WI38 (cell line): ENCODE measurements around the gene EPN2.
"Not testable (repeated sequence)": the region's sequence is repeated elsewhere in the genome, so short reads cannot be mapped to it uniquely, and the experiment has no call there.

Experiments used
- H3K4me3 ChIP-seq: 2 replicates; pipeline ENCODE4 v1.5.1; 2011; ENCODE audit warnings: low read depth, mild to moderate bottlenecking, control low read depth, low read length

Gene EPN2

DNA sequence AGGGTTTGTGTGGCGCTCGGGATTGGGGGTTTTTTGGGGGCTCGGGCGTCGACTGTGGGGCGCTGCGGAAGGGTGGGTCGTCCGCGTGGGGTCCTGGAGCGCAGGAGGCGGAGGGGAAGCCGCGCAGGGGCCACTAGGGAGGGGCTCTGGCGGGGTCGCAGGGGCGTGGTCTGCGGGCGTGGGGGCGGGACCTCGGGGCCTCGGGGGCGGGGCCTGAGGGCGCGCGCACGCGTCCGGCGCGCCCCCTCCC, at the start of gene EPN2:
Gene EPN2, plus strand, starts transcription at position 228 of the 250 bp plus-strand sequence. CDS start 45,754 bp downstream, outside the sequence.
- peak within 1 kb of the TSS; percentile 95 for H3K4me3 ChIP-seq

DNA sequence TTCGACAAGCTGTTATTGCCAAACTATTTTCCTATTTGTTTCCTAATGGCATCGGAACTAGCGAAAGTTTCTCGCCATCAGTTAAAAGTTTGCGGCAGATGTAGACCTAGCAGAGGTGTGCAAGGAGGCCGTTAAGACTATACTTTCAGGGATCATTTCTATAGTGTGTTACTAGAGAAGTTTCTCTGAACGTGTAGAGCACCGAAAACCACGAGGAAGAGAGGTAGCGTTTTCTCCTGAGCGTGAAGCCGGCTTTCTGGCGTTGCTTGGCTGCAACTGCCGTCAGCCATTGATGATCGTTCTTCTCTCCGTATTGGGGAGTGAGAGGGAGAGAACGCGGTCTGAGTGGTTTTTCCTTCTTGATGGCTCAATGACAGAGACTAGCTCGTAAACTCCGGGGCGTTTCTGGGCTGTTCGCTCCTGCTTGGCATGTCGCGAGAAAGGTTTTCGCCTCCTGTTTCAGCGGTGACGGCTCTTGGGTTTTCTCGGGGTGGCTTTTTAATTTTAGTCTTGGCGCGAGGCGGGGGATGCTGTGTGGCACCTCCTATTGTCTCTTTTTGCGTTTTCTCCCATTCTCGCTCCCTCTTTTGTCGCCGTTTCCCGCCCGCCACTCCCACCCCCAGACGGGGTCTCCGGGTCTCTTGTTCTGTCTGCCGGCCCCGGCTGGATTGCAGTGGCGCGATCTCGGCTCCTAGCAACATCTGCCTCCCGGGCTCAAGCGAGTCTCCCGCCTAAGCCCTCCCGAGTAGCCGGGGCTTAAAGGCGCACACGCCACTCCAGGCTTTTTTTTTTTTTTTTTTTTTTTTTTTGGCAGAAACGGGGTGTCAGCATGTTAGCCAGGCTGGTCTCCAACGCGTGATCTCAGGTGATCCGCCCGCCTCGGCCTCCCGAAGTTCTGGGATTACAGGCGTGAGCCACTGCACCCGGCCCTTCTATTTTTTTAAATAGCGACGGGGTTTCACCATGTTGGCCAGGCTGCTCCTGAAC, 49.0 kb upstream of the EPN2 start:
- not testable (repeated sequence) for H3K4me3 ChIP-seq

DNA sequence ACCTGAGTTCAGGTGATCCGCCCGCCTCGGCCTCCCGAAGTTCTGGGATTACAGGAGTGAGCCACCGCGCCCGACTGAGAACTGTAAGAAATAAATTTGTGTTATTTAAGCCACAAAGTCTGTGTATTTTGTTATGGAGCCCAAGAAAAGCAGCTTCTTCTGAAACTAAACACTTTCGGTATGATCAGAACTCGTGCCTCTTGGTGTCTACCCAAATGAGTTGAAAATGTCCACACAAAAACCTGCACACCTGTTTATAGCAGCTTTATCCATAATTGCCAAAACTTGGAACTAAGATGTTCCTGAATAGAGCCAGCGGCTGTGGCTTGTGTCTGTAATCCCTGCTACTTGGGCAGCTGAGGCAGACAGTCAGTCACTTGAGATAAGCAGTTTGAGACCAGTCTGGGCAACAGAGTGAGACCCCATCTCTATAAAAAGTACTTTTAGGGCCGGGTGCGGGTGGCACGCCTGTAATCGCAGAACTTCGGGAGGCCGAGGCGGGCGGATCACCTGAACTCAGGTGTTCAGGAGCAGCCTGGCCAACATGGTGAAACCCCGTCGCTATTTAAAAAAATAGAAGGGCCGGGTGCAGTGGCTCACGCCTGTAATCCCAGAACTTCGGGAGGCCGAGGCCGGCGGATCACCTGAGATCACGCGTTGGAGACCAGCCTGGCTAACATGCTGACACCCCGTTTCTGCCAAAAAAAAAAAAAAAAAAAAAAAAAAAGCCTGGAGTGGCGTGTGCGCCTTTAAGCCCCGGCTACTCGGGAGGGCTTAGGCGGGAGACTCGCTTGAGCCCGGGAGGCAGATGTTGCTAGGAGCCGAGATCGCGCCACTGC, 48.1 kb upstream of the EPN2 start:
- not testable (repeated sequence) for H3K4me3 ChIP-seq

DNA sequence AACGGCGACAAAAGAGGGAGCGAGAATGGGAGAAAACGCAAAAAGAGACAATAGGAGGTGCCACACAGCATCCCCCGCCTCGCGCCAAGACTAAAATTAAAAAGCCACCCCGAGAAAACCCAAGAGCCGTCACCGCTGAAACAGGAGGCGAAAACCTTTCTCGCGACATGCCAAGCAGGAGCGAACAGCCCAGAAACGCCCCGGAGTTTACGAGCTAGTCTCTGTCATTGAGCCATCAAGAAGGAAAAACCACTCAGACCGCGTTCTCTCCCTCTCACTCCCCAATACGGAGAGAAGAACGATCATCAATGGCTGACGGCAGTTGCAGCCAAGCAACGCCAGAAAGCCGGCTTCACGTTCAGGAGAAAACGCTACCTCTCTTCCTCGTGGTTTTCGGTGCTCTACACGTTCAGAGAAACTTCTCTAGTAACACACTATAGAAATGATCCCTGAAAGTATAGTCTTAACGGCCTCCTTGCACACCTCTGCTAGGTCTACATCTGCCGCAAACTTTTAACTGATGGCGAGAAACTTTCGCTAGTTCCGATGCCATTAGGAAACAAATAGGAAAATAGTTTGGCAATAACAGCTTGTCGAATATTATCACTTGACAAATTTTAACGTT, 47.3 kb upstream of the EPN2 start:
- H3K4me3 ChIP-seq = not testable (repeated sequence)

DNA sequence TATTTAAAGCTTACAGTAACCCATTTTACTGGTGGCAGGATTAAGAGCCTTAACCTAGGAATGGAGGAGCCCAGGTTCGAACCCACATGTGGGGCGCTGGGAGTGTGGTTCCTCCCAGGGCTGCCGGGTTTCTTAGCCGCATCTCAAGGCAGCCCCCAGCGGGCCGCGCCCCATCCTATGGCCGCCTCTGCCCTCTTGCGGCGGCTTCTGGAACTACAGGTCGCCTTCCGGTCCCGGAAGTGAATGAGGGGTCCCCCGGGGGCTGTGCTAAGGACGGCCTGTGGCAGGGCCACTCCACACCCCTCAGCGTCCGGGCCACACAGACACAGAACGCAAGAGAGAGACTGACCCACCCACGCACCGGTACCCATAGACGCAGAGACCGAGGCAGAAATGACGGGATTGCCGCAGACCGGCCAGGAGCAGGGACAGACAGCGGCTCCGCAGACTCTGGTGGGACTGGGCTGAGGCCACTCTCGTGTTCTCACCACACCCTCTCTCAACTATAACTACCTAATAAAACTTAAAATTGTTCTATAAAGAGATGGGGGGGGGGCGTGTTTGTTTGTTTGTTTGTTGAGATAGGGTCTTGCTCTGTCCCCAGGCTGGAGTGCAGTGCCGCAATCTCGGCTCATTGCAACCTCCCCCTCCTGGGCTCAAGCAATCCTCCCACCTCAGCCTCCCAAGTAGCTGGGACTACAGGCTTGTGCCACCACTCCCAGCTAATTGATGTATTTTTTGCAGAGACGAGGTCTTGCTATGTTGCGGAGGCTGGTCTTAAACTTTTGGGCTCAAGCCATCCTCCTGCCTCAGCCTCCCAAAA, 40.6 kb upstream of the EPN2 start:
- H3K4me3 ChIP-seq = peak overlapping the region; percentile 38

DNA sequence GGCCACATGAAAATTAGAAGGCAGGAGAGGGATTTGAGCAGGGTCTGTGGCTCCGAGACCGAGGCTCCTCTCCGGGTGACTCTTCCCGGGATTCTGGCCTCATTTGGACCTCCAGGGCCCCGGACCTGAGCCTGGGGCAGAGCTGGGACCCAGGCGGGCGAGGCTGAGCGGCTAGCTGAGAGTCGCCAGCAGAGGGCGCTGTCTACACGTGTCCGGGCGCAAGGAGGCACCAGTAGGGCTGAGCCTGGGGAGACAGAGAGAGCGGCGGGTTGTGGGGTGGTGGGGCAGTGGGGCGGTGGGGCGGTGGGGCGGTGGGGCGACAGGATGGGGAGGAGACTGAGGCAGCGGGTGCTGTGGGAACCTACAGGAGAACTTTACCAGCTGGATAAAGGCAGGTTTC, 34.7 kb upstream of the EPN2 start:
- H3K4me3 ChIP-seq = not testable (repeated sequence)

DNA sequence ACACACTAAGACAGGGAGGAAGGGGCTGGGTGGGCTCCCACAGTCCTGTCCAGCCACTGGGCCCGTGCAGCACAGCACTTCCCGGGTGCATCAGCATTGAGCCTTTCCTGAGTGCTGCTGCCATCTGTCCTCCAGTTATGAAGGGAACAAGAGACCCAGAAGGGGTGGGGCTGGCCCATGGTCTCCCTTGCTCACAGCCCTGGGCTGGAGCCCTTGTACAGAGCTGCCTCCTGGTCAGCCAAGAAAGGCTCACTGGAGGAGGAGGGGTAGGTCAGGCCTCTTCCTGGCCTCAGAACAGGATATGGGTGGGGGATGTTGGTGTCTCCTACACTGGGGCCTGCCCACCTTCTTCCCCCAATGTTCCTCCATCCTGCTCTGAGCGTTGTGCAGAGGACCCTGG, 33.7 kb upstream of the EPN2 start:
- not testable (repeated sequence) for H3K4me3 ChIP-seq

DNA sequence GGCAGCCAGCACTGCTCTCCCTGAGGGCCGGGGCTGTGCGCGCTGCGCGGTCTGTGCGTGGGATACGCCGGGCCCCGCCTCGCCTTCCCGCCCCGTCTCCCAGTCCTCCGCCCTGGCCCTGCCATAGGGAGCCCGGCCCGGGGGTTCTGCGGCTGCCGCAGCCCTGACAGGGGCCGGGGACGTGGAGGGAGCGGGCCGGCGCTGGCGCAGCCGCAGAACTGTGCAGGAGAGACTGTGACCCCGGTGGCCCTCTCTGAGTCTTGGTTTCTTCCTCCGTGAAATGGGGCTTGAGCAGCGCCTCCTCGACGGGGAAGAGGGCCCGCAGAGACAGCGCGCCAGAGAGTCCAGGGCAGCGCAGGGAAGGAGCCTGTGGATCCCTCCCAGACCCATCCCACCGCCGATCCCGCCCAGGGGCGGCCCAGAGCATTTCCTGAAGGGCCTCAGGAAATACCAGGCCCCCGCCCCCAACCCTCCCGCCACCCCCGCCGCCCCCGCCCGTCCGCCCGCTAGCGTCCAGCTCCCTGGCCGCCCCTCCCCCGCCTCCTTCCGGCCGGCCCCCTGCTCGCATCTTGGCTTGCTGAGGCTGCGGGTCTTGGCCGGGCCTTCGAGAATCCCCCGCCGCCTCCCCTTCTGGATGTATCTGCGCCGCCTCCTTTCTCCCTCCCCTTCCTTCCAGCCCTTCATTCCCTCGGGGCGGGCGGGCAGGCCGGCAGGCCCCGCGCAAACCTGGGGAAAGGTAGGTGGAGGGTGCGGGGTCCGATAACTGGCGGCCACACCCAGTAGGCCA, 21.9 kb upstream of the EPN2 start:
- H3K4me3 ChIP-seq = not testable (repeated sequence)

DNA sequence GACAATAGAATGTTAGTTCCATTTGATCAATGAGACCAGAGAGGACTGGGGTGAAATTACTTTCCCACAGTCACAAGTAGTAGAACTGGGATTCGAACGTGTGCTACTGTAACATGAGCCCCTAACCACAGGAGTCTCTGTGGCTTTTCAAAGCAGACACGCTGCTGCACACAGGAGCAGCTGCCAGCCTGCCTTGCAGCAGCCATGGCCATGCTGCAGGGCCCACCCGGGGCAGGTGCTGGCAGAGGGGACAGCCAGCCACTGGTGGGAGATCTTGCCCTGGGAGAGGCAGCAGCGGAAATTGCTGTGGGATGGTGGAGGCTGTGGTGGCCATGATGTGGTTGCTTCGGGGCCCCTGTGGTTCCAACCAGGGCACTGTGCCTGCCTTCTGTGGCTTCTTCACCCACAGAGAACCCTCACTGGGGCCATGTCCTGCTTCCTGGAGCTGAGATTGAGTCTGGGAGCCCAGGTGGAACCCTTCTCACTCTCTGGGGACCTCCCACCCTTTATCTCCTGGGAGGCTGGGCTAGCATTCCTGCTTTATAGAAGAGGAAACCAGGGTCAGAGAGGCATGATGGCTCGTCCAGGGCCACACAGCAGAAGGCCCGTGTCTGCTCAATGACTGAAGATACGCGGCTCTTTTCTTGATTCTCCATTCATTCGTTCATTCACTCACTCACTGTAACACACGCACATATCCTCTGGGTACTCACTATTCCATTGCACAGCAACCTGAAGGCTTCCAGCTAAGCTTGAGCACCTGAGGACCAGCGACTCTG, 20.8 kb upstream of the EPN2 start:
- H3K4me3 ChIP-seq = not testable (repeated sequence)

DNA sequence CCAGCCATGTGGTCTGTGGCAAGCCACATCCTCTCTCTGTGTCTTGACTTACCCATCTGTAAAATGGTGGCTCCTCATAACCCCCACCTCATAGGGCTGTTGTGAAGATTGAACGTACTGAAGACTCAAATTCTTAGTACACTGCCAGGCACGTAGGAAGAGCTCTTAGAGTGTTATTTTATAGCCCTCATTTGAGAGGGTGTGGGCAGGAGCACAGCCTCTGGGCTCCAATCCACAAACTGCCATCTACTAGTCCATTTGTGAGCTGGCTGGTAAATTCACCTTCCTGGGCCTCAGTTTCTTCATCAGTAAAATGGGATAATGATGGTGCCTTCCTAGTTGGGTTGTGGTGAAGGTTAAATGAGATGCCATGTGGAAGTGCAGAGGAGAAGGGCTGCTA, 18.3 kb upstream of the EPN2 start:
- not testable (repeated sequence) for H3K4me3 ChIP-seq

DNA sequence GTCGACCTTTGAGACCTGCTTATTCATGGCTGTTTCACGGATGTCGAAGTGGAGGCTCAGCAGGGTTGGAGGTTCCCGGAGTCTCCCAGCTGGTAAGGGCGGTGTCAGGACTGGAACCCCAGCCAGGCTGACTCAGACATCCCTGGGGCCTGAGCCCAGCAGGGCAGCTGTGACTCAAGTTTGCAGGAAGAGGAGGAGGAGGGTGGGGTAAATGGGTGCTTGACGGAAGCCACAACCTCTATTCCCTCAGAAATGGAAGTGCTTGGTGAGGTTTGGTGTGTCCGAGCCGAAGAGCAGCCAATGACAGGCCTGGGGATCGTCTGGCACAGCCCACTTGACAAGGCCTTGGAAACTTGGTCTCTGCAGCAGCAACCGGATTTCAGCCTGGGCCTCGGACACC, 17.8 kb upstream of the EPN2 start:
- not testable (repeated sequence) for H3K4me3 ChIP-seq

DNA sequence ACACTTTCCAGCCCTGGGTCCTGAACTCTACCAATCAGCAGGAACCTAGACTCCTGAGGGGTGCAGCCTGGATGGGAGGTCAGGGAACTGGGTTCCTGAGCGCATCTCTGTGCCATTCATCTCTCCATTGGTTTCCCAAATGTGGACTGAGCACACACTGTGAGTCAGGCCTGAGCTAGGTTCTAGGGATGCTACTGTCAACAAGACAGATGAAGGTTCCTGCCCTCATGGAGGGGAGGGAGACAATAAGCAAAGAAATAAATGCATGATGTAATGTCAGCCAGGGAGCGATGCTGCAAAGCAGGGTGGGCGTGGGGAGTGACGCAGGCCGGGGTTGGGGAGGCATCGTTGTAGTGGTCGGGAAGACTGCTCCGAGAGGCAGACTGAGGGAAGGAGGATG, 17.0 kb upstream of the EPN2 start:
- not testable (repeated sequence) for H3K4me3 ChIP-seq

DNA sequence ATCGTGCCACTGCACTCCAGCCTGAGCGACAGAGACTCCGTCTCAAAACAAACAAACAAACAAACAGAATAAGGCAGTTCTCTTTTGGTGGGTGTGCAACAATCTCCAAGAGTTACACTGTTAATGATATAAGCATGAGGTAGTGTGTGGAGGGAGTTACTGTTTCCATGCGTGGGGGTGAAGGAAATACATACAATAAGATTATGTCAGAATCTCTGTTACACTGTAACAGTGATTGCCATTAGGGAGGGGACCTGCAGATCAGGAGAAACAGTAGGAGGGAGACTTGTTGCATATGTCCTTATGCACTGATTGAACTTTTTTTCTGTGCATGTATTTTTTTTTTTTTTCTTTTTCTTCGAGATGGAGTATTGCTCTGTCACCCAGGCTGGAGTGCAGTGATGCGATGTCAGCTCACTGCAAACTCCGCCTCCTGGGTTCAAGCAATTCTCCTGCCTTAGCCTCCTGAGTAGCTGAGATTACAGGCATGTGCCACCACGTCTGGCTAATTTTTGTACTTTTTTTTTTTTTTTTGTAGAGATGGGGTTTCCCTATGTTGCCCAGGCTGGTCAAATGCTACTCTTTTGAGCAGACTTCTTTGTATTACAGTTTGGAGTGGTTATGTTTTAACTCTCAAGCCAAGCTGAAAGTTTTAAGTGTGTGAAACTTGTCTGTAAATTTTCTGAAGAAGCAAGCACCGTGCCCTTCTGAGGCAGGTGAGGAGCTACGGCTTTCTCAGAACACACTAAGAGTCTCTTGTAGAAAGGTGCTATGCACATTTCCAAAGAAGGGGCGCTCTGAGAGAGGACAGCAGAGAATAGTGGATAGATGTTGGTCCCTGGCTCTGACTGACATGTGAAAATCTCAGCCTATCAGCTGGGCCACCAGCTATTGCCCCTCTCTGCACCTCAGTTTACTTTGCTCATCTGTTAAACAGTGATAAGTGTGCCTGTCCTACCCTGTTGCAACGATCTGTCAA, 10.3 kb upstream of the EPN2 start:
- not testable (repeated sequence) for H3K4me3 ChIP-seq

DNA sequence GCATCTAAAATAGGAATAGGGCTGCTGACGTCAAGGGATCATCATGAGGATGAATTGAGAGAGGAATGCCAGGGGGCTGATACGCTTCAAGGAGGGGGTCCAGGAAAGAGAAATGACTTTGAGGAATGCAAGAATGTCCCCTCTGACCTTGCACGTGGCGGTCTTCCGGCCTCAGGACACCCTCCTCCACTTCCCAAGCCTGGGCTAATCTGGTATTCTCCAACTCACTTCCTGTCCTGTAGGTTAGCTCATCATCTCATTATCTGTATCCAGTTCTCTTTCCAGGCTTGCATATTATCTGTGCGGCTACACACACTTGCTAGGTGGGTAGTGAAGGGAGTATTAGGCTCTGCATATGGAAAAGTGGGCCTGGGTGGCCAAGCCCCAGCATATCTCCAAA, 2.5 kb upstream of the EPN2 start:
- not testable (repeated sequence) for H3K4me3 ChIP-seq

DNA sequence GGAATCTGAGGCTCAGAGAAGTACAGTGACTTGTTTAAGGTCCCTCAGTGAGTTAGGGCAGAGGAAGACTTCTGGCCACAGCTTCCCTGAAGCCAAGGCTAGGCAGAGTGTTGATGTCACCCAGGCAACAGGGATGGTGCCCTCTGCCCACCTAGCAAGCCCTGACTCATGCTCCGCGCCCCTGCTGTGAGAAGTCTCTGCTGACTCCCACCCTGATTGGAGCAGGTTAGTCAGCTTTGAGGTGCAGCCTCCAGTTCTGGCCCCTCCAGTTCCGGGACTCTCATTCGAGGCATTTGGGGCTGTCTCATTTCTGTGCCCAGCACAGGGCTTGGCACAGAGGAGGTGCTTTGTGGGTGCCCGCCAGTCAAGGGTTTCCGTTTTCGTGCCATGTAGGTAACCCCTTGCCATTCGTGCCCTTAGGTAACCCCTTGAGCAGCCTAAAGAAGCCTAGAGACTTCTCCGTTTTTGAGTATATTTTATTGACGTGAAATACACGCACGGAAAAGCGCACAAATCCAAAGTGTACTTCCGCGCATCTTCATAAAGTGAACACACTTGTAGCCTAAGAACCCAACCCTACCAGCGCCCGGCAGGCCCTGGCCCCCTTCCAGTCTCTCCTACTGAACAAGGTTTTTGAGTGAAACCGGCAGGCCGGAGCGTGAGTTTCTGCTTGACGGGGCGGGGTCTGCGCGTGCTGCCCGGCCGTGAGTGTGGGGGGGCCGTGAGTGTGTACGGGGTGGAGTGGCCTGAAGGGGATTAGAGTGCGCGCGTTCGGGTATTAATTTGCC, 621 bp upstream of the EPN2 start:
- H3K4me3 ChIP-seq = not testable (repeated sequence)
